HPDE6-E6E7 (cell line): ENCODE results near the gene RIN1.

Experiments
- DNase-seq: peaks from one replicate; pipeline ENCODE4 v3.0.0; 2011; ENCODE audit warnings: missing footprints; ENCODE audit errors: extremely low spot score

The RIN1 gene

GRCh38 chr11:66294626-66295620, 41.3 kb downstream of the RIN1 start:
- DNase-seq = no peak

GRCh38 chr11:66293777-66294625, 42.2 kb downstream of the RIN1 start:
- no peak for DNase-seq

GRCh38 chr11:66293352-66293751, 42.9 kb downstream of the RIN1 start:
- DNase-seq = no peak

- DNase-seq = no peak
These were observed 43.5 kb downstream of the RIN1 start for GRCh38 chr11:66292543-66293332.

GRCh38 chr11:66291706-66292542, 44.3 kb downstream of the RIN1 start, which contains the start of gene TMEM151A:
TSS of gene TMEM151A (plus strand) at chr11:66291894. CDS start at chr11:66292014, 120 bp downstream.
- DNase-seq = no peak

- no peak for DNase-seq
These were observed 44.9 kb downstream of the RIN1 start for GRCh38 chr11:66291303-66291705.

GRCh38 chr11:66290330-66290621, 46.0 kb downstream of the RIN1 start:
- DNase-seq = no peak

GRCh38 chr11:66289548-66290329, 46.5 kb downstream of the RIN1 start:
- DNase-seq = no peak

GRCh38 chr11:66288671-66289547, 47.3 kb downstream of the RIN1 start, which contains the start of gene YIF1A:
TSS of gene YIF1A (minus strand) at chr11:66289143. CDS start at chr11:66288985, 158 bp downstream.
- peak; percentile 100 for DNase-seq

- DNase-seq = no peak
These were observed 48.2 kb downstream of the RIN1 start for GRCh38 chr11:66287889-66288670.

GRCh38 chr11:66287211-66287888, 48.9 kb downstream of the RIN1 start:
- no peak for DNase-seq

GRCh38 chr11:66286699-66287098, 49.5 kb downstream of the RIN1 start:
- no peak for DNase-seq

GRCh38 chr11:66285250-66285947, 50.8 kb downstream of the RIN1 start:
- DNase-seq = no peak

GRCh38 chr11:66284526-66285078, 51.6 kb downstream of the RIN1 start:
- no peak for DNase-seq

GRCh38 chr11:66283461-66284105, 52.7 kb downstream of the RIN1 start:
- DNase-seq = no peak
